ENCODE measurements around the gene MIER3.

DNA sequence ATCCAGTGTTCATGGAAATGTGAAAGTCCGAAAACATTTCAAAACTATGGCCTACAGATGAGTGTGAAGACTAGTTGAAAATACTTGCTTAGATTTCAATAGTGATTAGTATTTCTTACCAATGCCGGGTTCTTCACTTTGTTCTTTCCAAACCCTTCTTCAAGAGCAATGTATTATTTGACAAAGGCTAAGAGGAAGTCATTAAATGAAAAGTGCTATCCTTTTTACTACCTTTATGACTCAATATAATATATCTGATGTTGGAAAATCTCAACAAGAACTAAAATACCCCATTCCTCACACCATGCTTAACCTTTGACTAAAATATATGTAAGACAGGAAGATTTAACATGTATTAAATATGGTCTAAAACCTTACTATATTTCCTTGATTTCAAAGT lies 6.7 kb upstream of the MIER3 start:
- TF ChIP-seq, protein P1, sequence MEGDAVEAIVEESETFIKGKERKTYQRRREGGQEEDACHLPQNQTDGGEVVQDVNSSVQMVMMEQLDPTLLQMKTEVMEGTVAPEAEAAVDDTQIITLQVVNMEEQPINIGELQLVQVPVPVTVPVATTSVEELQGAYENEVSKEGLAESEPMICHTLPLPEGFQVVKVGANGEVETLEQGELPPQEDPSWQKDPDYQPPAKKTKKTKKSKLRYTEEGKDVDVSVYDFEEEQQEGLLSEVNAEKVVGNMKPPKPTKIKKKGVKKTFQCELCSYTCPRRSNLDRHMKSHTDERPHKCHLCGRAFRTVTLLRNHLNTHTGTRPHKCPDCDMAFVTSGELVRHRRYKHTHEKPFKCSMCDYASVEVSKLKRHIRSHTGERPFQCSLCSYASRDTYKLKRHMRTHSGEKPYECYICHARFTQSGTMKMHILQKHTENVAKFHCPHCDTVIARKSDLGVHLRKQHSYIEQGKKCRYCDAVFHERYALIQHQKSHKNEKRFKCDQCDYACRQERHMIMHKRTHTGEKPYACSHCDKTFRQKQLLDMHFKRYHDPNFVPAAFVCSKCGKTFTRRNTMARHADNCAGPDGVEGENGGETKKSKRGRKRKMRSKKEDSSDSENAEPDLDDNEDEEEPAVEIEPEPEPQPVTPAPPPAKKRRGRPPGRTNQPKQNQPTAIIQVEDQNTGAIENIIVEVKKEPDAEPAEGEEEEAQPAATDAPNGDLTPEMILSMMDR (IDR thresholded peaks at IDR 0.05), result no peak
- no peak for TF ChIP-seq POLR2A (IDR thresholded peaks at IDR 0.05)
- TF ChIP-seq EP300 (IDR thresholded peaks at IDR 0.05), result no peak
- TF ChIP-seq POLR2AphosphoS5 (IDR thresholded peaks at IDR 0.05), result no peak
